ENCODE data around the gene HOXA3.
A peak's percentile ranks its signal among the peaks of the same experiment; 100 is the strongest.

Gene HOXA3

DNA sequence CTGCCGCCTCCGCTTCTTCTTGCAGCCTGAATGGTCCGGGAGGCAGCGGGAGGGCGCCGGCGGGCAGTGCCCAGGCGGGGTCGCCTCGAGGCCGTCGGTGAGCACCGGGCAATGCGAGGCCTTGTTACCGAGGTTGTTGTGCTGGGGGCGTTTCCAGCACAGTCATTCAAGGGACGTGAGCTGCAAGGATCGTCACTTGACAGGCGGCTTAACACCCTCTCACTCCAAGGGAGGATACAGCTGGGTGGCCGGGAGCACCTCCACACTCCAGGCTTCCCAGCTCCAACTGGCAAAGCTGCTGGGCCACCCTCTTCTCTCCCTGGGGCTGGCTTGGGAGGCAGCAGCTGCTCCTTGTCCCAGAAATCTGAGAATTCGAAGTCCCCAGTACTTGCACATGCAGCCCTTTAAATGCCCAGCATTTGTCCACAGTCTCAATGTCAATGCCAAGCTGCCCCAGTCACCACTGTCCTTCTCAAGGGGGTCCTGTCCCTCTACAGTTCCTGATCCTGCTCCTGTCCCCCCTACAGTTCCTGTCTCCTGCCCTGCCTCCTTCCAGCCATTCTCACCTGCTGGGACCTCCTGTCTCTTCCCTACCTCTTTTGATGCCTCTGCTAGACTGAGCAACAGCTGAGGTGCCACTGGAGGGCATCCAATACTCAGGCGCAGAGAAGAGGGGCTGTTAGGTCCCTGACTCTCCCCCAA, 37.1 kb upstream of the HOXA3 start:
- no peak for DNase-seq

DNA sequence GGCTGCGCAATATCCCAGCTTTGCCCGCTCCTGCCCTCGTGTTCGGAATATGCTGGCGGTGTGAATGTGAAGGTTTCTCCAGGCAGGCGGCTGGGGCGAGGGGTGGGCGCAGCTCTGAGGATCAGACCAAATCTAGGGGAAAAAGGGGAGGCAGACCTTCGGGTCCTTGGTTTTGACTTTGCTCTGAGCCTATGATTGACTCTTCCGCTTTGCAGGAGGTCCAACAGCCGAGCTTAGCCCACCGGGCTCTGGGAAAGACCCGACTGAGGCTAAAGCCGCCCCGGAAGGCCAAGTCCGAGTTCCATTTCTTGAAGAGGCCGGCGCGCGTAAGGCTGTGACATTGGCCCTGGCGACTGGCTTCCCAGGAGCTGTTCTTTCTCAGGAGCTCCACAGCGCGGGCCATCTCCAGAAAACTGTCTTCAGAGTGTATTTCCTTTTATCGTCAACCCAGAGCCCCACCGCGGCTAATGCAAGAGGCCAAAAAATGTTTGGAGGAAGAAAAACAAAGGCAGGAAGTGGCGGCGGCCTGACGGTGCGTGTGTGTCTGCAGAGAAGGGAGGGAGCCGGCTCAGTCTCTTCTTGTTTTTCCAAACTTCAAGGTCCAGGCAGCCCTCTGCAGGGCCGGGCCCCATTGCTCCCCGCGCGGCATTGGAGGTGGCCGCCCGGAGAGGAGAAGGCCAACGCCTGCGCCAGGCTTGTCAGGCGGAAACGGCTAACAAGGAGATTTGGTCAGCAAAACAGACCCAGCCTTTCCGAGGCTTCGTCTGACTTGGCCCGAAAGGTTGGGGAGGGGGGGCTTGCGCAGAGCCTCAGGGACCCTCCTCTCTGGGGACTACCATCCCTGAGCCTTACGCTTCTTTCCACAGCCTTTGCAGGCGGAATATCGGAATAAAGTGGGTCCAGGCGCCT, 36.3 kb upstream of the HOXA3 start:
- DNase-seq = peak in 1 of 2 experiments; percentile 42

DNA sequence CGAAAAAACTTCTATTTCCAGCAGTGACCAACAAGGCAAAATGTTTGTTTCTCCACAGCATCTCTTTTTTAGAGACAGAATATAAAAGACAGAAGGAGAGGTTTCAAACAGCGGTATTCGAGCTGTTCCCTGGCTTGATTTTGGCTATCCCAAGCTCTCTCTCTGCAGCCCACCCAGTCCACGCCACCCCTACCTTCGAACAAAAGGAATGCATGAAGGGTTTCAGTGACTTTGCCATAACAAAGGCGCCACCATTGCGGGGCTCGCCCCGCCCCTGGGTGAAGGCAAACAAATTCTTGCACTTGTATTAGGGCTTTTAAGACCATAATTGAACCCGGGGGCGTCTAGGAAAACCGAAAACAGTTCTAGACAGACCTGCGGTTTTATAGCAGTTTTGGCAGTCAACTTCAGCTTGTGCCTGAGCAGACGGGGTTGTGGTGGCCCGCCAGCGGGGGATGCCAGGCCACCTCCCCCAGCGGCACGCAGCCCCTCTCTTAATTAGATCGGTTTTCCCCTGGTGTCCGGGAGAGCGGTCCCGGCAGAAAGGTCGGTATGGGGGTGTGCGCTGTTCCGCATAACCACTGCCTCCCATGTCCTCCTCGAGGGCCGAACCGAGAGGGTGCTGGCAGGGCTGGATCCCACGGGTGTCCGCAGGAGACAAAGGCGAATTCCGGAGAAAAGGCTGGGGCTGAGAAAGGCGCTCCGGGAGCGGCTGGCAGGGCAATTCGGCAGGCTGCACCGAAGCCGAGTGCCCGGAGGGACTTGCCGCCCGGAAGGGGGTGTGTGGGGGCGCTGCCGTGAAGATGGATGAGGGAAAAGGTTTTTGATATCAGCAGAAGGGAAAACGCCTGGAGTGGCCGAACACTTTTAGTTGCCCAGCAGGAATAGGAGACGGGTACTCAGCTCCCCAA, 35.3 kb upstream of the HOXA3 start:
- DNase-seq = no peak

DNA sequence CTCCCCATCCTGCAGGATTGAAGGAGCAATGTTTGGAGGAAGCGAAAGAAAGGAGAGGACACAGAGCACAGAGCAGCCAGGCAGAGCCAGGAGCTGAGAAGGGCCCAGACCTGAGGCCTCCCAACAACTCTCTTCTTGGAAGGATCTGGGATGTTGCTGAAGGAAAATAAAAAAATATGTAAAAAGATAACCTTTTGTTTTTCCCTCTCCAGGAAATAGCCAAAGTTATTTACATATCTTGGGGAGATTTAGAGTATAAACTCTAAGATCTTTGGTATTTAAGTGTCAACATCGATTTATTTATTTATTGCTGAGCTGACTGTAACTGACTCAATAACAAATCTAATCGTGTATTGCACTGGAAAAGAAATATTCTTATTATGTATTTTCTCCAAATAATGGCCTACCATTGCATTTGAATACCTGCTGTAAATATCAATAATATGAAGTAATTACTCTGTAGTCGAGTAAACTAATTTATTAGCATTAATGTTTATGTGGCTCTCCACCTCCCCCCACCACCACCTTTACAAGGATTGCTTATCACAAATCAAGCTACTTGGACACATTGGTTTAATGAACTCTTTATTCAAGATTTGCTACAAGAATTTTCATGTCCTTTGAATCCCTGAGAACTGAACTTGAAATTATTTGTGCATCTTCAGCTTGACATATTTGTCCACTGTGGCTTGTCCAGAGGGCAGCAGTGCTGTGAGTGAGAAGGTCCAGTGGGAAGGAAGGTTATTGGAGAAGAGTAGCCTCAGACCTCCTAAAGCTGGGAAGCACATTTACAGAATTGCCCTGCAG, 34.5 kb upstream of the HOXA3 start:
- DNase-seq = no peak

DNA sequence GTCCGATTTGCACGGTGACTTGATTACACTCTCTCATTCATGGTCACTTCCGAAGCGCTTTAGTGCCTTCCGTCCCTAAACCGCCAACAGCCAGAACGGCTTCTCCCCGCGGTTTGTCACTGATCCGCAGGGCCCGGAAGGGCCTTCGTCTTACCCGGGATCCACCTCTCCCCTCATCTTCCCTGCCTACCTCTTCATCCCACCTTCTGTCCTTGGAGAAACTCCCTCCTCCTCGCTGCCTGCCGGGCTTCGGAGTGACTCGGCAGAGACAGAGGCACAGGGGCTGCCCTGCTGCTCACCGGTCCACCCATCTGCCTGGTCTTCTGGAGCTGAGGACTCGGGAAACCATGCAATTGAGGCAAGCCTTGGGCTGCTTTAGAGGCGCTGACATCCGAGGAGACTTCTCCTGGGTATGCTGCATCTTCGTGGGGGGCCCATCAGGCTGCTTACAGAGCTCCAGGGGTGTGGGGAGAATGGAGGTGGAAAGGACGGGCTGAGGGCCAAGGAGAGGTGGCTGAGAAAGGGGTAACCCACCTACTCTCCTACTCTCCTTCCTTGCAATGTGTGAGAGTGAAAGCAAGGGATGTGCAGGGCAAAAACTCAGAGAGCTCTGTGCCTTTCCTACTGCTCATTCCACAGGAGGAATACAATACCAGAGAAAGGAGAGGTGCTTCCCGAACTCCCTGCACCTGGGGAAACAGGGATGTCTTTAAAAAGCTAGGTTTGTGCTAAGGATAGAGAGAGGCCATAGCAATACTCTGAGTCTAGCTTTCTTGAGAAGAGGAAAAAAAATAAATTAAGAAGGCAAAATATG, 33.7 kb upstream of the HOXA3 start:
- DNase-seq = peak in 1 of 2 experiments; percentile 12

DNA sequence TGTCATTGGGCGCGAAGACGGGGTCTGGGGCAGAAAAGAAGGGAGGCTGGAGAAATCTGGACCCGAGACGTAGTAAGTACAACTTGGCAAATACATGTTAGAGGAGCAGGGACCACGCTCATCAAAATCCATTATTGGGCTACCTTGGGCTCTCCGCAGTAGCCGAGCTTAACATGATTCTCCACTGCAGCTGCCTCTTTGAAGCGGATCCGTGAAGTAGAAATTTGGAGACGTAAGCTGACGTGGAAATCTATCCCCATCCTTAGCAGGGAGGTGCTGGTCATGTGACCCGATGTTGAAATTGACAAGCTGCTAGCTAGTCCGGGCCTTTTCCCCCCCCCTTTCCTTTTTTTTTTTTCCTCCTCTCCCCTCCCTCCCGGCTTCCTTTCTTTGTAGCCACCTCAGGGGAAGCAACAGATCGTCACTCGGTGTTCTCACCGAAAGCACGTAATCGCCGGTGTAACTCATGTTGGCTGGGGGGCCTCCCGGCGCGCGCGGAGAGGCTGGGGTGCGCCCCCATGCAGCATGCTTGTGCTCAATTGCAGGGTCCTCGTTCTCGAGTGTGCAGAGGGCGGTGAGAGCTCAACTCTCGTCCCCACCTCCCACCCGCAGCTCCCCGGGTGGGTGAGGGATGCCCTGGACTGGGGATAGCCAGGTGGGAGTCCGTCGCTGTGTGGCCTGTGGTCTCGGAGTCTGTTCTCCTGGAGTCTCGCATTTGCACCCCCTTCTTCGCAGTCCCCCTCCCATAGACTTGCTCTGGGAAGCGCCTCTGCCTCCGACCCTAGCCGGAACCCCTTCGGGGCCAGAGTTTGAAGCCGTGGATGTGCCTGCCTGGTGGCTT, 32.9 kb upstream of the HOXA3 start, which contains the start of gene HOXA11:
HOXA11 (minus strand) TSS at position 220 of the 841 bp plus-strand sequence; CDS start at position 132, 88 bp downstream.
- peak in 1 of 2 experiments; percentile 10 for DNase-seq

DNA sequence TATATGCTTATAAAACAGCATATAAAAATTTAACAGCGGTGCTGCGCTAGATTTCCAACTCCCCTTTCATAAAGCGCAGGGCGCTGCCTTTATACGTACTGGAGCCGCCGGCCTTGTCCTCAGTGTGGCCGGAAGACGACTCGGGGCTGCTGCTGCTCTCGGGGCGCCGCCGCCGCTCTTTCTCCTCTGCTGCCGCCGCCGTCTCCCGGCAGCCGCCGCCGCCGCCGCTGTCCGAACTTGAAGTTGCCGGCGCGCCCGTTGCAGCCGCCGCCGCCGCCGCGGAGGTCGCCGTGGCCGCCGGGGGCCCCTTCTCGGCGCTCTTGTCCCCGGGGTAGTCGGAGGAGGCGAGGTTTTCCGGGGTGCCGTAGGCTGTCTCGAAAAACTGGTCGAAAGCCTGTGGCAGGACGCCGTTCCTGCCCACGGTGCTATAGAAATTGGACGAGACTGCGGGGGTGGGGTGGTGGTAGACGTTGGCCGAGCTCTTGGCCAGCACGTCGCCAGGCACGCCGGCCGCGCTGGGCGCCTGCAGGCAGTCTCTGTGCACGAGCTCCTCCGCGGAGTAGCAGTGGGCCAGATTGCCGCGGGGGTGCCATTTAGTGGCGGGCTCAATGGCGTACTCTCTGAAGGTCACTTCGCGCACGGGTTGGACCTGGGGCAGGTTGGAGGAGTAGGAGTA, 32.1 kb upstream of the HOXA3 start:
- peak in 1 of 2 experiments; percentile 37 for DNase-seq

DNA sequence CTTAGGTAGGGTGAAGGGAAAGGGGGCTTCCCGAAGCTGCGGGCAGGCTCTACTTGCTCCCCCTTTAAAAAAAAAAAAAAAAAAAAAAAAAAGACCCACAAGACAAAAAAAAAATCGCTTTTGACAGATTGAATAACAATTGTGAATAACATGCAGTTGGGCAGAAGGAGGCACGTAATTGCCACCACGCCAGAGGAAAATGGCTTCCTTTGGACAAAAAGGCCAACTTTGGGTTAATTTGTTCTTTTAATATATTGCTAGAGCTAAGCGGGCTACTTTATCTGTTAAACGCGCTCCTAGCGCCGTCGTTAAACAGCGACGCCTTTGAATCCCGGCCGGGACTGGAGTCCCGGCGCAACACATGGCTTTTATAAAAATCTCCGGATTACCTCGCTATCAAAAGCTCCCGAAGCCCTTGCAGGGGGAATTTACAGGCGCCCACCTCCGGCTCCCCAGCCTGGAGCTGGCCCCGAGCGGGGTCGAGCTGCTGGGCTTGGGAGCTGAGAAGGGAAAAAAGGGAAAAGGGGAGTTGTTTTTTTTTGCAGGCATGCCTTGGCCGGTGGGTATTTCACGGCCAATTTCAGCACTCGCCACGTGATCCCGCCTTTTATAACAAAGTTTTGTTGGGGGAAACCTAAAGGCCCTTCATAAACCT, 31.4 kb upstream of the HOXA3 start:
- DNase-seq = peak in 1 of 2 experiments; percentile 4

DNA sequence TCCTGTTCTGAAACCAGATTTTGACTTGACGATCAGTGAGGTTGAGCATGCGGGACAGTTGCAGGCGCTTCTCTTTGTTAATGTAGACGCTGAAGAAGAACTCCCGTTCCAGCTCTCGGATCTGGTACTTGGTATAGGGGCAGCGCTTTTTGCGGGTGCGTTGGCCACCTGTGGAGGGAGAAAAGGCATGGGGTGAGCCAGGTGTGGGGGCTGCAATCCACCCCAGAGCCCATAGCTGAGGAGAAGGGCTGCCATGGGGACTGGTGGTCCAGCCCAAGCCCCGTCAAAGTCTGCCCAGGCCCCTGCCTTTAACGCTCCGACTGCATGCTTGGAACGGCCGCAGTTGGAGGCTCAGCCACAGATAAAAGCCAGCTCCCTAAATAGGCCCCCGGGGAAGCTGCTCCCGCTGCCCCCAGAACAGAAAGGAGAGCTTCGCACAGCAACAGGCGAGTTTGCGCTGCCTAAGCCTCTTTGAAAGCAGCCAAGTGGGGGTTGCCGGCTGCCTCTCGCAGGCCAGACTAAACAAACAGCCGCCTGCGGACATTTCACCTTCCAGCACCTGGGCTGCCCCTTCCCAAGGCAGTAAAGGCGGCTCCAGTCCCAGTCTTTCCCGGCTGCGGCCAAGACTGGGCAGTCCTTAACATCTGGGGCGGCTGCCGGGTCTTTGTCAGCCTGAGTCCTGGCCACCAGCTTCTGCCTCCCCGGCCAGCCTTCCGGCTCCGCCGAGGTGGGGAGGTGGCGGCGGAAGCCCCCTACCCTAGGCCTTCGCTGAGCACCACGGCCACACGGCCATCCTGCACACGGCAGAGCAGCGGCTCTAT, 30.7 kb upstream of the HOXA3 start:
- peak in 1 of 2 experiments; percentile 3 for DNase-seq

DNA sequence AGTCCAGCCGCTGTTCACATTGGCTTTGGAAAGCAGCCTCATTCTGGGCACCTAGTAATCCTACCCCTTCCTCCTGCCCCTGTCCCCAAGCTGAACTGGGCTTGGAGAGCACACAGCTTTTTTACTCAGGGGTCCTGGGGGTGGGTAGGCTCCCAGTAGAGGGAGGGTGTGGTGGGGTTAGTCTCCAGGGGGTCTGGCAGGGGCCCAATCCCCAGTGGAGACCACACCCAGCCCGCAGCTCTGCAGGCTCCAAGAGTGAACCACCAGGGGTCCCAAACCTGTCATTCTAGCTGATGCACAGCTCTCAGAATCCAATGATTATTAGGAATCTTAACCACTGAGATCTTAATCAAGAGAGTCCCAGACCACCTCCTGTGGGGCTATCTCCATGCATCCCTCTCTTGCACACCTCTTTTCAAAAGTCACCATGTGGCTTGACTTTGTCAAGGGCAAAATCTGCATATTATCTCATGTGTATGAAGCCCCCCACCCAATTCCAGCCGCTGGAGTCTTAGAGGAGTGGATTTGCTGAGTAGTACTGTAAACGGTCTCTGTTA, 30.0 kb upstream of the HOXA3 start:
- peak in 1 of 2 experiments; percentile 1 for DNase-seq

DNA sequence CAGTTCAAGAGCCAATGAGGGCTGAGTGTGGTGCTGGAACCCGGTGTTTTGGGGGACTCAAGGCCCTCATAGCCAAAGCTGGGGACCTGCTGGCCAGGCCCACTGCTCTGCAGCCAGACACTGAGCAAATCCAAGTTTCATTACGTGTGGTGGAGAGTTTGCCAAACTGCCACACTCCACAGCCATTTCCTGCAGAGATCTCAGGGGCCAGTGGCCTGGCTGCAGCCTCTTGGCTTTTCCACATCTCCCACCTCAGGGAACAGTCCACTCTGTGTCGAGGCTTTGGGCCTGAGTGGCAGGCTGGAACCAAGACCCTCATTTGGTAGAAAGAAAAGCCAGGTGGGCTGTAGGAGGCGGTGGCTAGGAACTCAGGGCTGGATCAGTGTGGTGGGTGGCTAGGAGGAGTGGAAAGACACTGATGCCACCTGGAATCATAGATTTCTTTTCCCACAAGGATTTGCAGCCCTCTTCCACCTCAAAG, 29.5 kb upstream of the HOXA3 start:
- no peak for DNase-seq

DNA sequence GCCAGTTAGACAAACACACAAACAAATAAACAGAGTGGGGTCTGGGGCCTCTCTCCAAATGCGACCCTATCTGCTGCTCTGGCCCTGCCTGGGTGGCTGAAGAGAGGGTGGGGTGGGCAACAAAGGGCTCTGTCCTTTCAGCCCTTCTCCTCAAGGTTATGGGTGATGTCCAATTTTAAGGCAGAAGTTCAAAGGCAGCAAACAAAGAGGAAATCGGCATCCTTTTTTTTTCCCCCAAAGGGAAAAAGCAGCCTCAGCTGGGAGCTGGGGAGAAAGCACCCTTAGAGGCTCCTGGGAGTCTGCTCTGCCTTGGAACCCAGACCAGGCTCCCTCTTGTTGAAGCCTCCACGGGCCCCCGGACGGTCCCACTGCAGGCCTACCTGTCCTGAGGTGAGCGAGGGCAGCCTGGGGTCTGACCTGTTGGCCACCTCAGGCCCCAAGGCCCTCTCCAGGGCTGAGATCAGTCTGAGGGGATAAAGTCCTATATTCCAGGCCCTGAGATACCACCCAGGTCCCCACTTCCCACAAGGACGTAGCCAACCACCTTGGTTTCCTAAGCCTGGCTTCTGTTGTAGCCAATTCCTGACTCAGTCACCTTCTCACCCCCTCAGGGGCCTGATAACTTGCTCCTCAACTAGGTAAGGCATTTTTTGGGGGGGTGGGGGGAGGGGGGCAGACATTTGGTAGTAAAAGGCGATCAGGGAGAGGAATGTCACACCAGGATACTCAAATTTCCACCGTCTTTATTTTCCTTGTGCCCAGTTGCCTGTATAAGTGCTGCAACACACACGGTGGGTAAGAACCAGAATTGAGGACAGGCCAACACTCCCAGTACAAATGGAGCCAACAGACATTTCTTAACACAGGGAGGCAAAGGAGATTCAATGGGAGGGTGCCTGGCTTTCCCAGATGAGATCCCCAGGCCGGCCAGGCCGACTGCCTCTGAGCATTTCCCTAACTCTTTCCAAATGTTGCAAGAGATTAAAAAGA, 28.3 kb upstream of the HOXA3 start:
- DNase-seq = no peak

DNA sequence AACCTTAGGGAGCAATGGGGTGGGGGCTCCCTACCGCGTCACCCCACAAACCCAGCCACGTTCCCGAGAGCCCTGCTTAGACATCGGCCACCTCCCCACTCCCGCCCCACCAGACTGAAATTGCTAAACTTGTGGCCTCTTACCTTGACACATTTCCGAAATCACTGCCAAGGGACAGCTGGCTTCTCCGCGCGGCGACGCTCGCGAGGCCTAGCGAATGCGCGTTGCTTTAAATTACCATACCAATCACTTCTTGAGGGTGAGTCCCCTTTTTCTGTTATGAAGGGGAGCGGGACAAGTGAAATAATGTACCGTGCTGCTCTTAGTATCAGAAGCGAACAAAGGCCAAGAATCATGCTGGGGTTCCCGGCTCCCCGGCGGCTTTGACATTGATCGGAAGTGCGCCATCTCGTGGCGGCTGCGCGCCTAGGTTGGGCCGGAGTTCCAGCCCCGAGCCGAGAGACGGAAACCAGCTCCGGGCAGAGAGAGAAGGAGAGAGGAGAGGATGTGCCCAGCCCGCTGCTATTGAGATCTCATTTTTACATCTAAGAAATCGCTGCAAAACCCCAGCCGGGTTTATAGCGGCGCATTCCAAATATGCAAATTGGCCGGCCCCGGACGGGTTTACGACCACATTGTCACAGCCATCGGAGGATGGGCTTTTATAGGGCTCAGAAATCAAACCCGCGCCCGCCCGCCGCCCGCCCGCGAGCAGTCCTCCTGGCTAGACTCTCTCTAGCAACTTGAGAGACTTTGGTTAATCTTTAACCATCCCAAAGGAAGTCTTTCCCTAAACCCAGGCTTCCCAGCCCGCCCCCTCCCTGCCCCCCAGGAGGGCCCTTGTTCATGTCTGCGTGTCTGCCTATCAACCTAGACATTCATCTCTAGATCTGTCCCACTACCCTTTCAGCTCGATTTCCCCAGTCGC, 27.4 kb upstream of the HOXA3 start:
- DNase-seq = peak; percentile 65 to 70

DNA sequence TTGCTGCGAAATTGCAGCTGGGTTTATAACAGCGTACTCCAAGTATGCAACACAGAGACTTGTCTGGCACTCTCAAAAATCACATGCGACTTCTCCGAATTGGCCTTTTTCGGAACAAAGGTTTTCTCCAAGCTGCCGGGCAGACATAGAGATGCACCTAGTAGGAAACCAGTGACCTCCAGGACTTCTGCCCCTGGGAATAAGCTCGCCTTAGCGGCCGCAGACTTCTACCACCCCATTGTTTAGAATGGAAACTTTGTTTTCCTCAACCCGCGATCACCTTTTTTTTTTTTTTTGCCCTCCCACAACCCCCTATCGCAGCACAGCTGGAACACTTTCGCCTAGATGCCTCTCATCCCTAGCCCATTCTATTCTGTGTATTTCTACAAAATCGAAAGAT, 26.6 kb upstream of the HOXA3 start:
- no peak for DNase-seq

DNA sequence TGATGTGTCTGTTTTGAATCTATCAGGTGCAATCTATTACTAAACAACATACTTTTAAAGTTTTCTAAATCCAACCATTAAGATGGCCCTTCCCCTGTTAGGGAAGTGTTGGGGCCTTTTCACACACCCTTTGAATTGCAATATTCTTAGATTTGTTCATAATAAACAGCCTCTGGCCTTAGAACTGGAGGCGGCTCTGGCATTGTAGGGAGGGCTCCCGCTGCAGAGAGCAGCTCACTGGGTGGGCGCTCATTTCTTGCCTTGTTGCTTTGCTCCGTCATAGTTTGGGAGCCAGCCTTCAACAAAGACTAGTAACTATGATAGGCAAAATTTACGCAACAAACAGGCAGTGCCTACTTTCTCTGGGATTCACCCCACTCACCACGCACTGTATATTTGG, 26.0 kb upstream of the HOXA3 start:
- no peak for DNase-seq
